HCT116 (cell line): ENCODE data around the gene VPS26A. TPM values are rescaled to one million over a fixed set of nuclear protein-coding genes. Genes with fewer than 3 reads are reported as not detected.

Experiments
- ATAC-seq: fragments of 200-7000 bp; cut with Tn5 transposase; 2 replicates; pipeline ENCODE4 v1.9.1; 2020; ENCODE audit warnings: mild to moderate bottlenecking, moderate library complexity
- BruUV-seq: library from RNA; stranded (reverse); fragments of 400-500 nt; replicated peaks from 2 replicates; lab custom pipeline; 2021; lab: Mats Ljungman, UMichigan
- CTCF ChIA-PET: fragments of 300-600 bp; sonication (Branson Sonifier 250); formaldehyde crosslinking; loops from one replicate; lab custom pipeline; 2021; ENCODE audit warnings: antibody characterized with exemption; lab: Charles Lee
- POLR2A ChIA-PET: fragments of 300-600, 350-600 bp; sonication (Branson Sonifier 250); formaldehyde crosslinking; loops from one replicate; lab custom pipeline; 2021; ENCODE audit warnings: antibody characterized with exemption; lab: Charles Lee
- RAD21 ChIA-PET, 2 experiments: fragments of 300-600 bp; sonication (Branson Sonifier 250); formaldehyde crosslinking; loops; one replicate each; lab custom pipeline; 2023; ENCODE audit warnings: low total read pairs in 2 of 2; ENCODE audit not compliant: uncharacterized antibody in 2 of 2, unreplicated experiment in 2 of 2, low non-redundant PET in 1 of 2; lab: Charles Lee
- DNase-seq: peaks from one replicate; pipeline ENCODE4 v3.0.0-alpha.2; 2010; ENCODE audit warnings: low read depth, low spot score
- H2AFZ ChIP-seq: fragments of 200-600 bp; shearing (Covaris generic), sonication (generic); 2 replicates; pipeline ENCODE4 v1.6.1; 2017; ENCODE audit warnings: low read depth, mixed run types, mixed read lengths, antibody characterized with exemption, low read length; ENCODE audit not compliant: poor library complexity, severe bottlenecking
- H3K27ac ChIP-seq: 2 replicates; pipeline ENCODE4 v1.5.1; 2012; ENCODE audit warnings: low read depth, low read length
- H3K27me3 ChIP-seq: fragments of 200-600 bp; sonication (generic); 2 replicates; pipeline ENCODE4 v1.6.1; 2016; ENCODE audit warnings: mixed run types, low read length, mixed read lengths; ENCODE audit not compliant: insufficient read depth
- H3K36me3 ChIP-seq, 2 experiments: fragments of 200-500 bp in 1 of 2; fragments of 200-600 bp in 1 of 2; sonication (Bioruptor generic) in 1 of 2; sonication (generic) in 1 of 2; 2 replicates each; pipeline versions ENCODE4 v1.5.1 to v1.6.1; 2014 to 2016; ENCODE audit warnings: low read length in 2 of 2, inconsistent platforms in 1 of 2, mixed read lengths in 1 of 2, mixed run types in 1 of 2; ENCODE audit not compliant: insufficient read depth in 2 of 2, control insufficient read depth in 1 of 2
- H3K4me1 ChIP-seq, 2 experiments: fragments of 200-600 bp in 1 of 2; sonication (generic) in 1 of 2; 2 replicates each; pipeline versions ENCODE4 v1.5.1 to v1.6.1; 2012 to 2017; ENCODE audit warnings: low read length in 2 of 2, inconsistent platforms in 1 of 2, mild to moderate bottlenecking in 1 of 2, mixed read lengths in 1 of 2, mixed run types in 1 of 2, moderate library complexity in 1 of 2; ENCODE audit not compliant: insufficient read depth in 2 of 2, control insufficient read depth in 1 of 2
- H3K4me2 ChIP-seq: fragments of 200-600 bp; sonication (generic); 2 replicates; pipeline ENCODE4 v1.6.1; 2017; ENCODE audit warnings: mixed run types, low read length, mixed read lengths
- H3K4me3 ChIP-seq, 2 experiments: fragments of 200-600 bp in 1 of 2; sonication (generic) in 1 of 2; replicated peaks in 1 of 2; 2 replicates each; pipeline ENCODE4 v1.5.1; 2011 to 2016; ENCODE audit warnings: low read length in 2 of 2, control low read depth in 1 of 2, low read depth in 1 of 2, mild to moderate bottlenecking in 1 of 2, mixed read lengths in 1 of 2, mixed run types in 1 of 2
- H3K79me2 ChIP-seq: fragments of 200-600 bp; sonication (generic); 2 replicates; pipeline ENCODE4 v1.6.1; 2017; ENCODE audit warnings: mild to moderate bottlenecking, mixed run types, low read length, moderate library complexity, mixed read lengths; ENCODE audit not compliant: insufficient read depth
- H3K9ac ChIP-seq: fragments of 200-600 bp; sonication (generic); 2 replicates; pipeline ENCODE4 v1.6.1; 2016; ENCODE audit warnings: low read length, mixed read lengths
- H3K9me2 ChIP-seq: fragments of 200-600 bp; sonication (generic), shearing (Covaris generic); 2 replicates; pipeline ENCODE4 v1.6.1; 2017; ENCODE audit warnings: mixed run types, mild to moderate bottlenecking, moderate library complexity; ENCODE audit not compliant: insufficient read depth
- H3K9me3 ChIP-seq, 2 experiments: fragments of 200-500 bp in 1 of 2; fragments of 200-600 bp in 1 of 2; sonication (Bioruptor generic) in 1 of 2; sonication (generic) in 1 of 2; 2 replicates each; pipeline ENCODE4 v1.6.1; 2014 to 2017; ENCODE audit warnings: low read length in 2 of 2, mixed read lengths in 2 of 2, inconsistent platforms in 1 of 2, low read depth in 1 of 2, mild to moderate bottlenecking in 1 of 2, mixed run types in 1 of 2, moderate library complexity in 1 of 2; ENCODE audit not compliant: control insufficient read depth in 1 of 2, insufficient read depth in 1 of 2
- H4K20me1 ChIP-seq: fragments of 200-600 bp; sonication (generic), shearing (Covaris generic); 2 replicates; pipeline ENCODE4 v1.6.1; 2017; ENCODE audit warnings: mixed run types, mild to moderate bottlenecking, moderate library complexity; ENCODE audit not compliant: insufficient read depth
- CBX3 ChIP-seq: IDR thresholded peaks from 2 replicates; pipeline ENCODE4 v1.6.1; 2012; ENCODE audit warnings: low read depth
- EGR1 ChIP-seq: IDR thresholded peaks from 2 replicates; pipeline ENCODE4 v1.6.1; 2012; ENCODE audit warnings: low read depth
- EZH2phosphoT487 ChIP-seq: fragments of 200-600 bp; IDR thresholded peaks from 2 replicates; pipeline ENCODE4 v1.6.1; 2018; ENCODE audit warnings: antibody characterized with exemption, borderline replicate concordance
- JUND ChIP-seq: IDR thresholded peaks from 2 replicates; pipeline ENCODE4 v1.6.1; 2012
- POLR2AphosphoS5 ChIP-seq: IDR thresholded peaks from 2 replicates; pipeline ENCODE4 v1.6.1; 2011; ENCODE audit warnings: mild to moderate bottlenecking, low read depth, low read length, moderate library complexity
- RAD21 ChIP-seq: IDR thresholded peaks from 2 replicates; pipeline ENCODE4 v1.6.1; 2012; ENCODE audit warnings: low read depth, mild to moderate bottlenecking
- REST ChIP-seq: IDR thresholded peaks from 2 replicates; pipeline ENCODE4 v1.6.1; 2012; ENCODE audit warnings: low read depth
- SIN3A ChIP-seq: IDR thresholded peaks from 2 replicates; pipeline ENCODE4 v1.6.1; 2012; ENCODE audit warnings: low read depth
- TCF7L2 ChIP-seq: IDR thresholded peaks from 2 replicates; pipeline ENCODE4 v1.7.0; 2011; ENCODE audit warnings: borderline replicate concordance, inconsistent platforms; ENCODE audit not compliant: insufficient read depth, insufficient read length; ENCODE audit errors: extremely low read depth
- ZNF274 ChIP-seq: fragments of 200-500 bp; sonication (Bioruptor generic); IDR thresholded peaks from 2 replicates; pipeline ENCODE4 v1.6.1; 2014; ENCODE audit warnings: mild to moderate bottlenecking, low read depth, low read length, inconsistent platforms
- intact Hi-C: fragments of 100-400 bp; cut with micrococcal nuclease; formaldehyde crosslinking; loops from 2 replicates; pipeline ENCODE4 v1.10.0; 2022
- total RNA-seq: library from RNA; stranded (reverse); gene quantifications from one replicate; pipeline ENCODE4 v1.2.1, GENCODE V29; 2021; ENCODE audit not compliant: unreplicated experiment
- TF ChIP-seq, protein P1 (sequence below), 3 experiments: fragments of 200-600 bp in 1 of 3; sonication (generic) in 1 of 3; IDR thresholded peaks in 2 of 3; conservative IDR thresholded peaks in 1 of 3; 2 replicates each; pipeline ENCODE4 v1.5.1; 2012 to 2017; ENCODE audit warnings: low read depth in 2 of 3, low read length in 2 of 3, antibody characterized with exemption in 1 of 3, borderline replicate concordance in 1 of 3, control low read depth in 1 of 3, mild to moderate bottlenecking in 1 of 3, mixed read lengths in 1 of 3, mixed run types in 1 of 3, moderate library complexity in 1 of 3; ENCODE audit not compliant: insufficient read depth in 1 of 3
- TF ChIP-seq, protein P2 (sequence below): IDR thresholded peaks from 2 replicates; pipeline ENCODE4 v1.6.1; 2011; ENCODE audit warnings: mild to moderate bottlenecking, low read length, moderate library complexity; ENCODE audit not compliant: insufficient replicate concordance; ENCODE audit errors: extremely low read depth

VPS26A gene
- total RNA-seq, 1 experiment from 2014 or later: 65.1 TPM

DNA sequence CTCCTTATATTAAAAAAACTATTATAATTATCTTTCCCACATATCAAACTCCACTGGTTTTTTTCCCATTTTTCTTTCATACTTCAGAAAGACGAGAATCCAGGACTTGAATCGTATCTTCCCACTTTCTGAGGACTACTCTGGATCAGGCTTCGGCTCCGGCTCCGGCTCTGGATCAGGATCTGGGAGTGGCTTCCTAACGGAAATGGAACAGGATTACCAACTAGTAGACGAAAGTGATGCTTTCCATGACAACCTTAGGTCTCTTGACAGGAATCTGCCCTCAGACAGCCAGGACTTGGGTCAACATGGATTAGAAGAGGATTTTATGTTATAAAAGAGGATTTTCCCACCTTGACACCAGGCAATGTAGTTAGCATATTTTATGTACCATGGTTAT lies 20.2 kb upstream of the VPS26A start:
- no peaks in the 10 kb centered on the region for H3K27me3 ChIP-seq
- no peak overlapping the region for H3K4me3 ChIP-seq
- no peaks in the 10 kb centered on the region for H3K79me2 ChIP-seq
- H3K9me2 ChIP-seq: no peaks in the 10 kb centered on the region
- ATAC-seq (no peak), DNase-seq (no peak)
- H4K20me1 ChIP-seq: no peaks in the 10 kb centered on the region
- H3K9ac ChIP-seq: no peak overlapping the region
- ChIA-PET CTCF (interaction anchor here (0.9 kb wide), 1 partner anchor 10 kb away, joined by 3 read pairs; no protein-coding TSS in a partner anchor), POLR2A (no interaction called here), RAD21 (no interaction called here)
- H3K27ac ChIP-seq: no peak overlapping the region
- H2AFZ ChIP-seq: no peak overlapping the region
- H3K36me3 ChIP-seq: no peaks in the 10 kb centered on the region
- H3K9me3 ChIP-seq: no peaks in the 10 kb centered on the region
- H3K4me1 ChIP-seq: no peaks in the 10 kb centered on the region
- TF ChIP-seq POLR2AphosphoS5 (no peak), SIN3A (no peak), RAD21 (no peak), JUND (no peak), ZNF274 (no peak), EGR1 (no peak), REST (no peak), EZH2phosphoT487 (no peak), CBX3 (no peak), TCF7L2 (no peak)
- TF ChIP-seq, protein P1, sequence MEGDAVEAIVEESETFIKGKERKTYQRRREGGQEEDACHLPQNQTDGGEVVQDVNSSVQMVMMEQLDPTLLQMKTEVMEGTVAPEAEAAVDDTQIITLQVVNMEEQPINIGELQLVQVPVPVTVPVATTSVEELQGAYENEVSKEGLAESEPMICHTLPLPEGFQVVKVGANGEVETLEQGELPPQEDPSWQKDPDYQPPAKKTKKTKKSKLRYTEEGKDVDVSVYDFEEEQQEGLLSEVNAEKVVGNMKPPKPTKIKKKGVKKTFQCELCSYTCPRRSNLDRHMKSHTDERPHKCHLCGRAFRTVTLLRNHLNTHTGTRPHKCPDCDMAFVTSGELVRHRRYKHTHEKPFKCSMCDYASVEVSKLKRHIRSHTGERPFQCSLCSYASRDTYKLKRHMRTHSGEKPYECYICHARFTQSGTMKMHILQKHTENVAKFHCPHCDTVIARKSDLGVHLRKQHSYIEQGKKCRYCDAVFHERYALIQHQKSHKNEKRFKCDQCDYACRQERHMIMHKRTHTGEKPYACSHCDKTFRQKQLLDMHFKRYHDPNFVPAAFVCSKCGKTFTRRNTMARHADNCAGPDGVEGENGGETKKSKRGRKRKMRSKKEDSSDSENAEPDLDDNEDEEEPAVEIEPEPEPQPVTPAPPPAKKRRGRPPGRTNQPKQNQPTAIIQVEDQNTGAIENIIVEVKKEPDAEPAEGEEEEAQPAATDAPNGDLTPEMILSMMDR (IDR thresholded peaks at IDR 0.05 in 2 of 3, conservative IDR thresholded peaks at IDR 0.05 in 1 of 3; ENCODE audit: borderline replicate concordance in 1 of 3, insufficient read depth in 1 of 3, low read depth in 2 of 3, low read length in 2 of 3): no peak
- TF ChIP-seq, protein P2, sequence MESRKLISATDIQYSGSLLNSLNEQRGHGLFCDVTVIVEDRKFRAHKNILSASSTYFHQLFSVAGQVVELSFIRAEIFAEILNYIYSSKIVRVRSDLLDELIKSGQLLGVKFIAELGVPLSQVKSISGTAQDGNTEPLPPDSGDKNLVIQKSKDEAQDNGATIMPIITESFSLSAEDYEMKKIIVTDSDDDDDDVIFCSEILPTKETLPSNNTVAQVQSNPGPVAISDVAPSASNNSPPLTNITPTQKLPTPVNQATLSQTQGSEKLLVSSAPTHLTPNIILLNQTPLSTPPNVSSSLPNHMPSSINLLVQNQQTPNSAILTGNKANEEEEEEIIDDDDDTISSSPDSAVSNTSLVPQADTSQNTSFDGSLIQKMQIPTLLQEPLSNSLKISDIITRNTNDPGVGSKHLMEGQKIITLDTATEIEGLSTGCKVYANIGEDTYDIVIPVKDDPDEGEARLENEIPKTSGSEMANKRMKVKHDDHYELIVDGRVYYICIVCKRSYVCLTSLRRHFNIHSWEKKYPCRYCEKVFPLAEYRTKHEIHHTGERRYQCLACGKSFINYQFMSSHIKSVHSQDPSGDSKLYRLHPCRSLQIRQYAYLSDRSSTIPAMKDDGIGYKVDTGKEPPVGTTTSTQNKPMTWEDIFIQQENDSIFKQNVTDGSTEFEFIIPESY: no peak
- intact Hi-C loops: no loop called here
- H3K4me2 ChIP-seq: no peak overlapping the region
- no TSS peak for BruUV-seq
